Anterior cingulate cortex (tissue), 58 donors: Measurements from ENCODE around the gene TENT4A.

ENCODE experiments used
- DNase-seq, 58 donors: peaks; one replicate each; lab custom pipeline; 2025; lab: John Stamatoyannopoulos, UW

TENT4A gene

DNA sequence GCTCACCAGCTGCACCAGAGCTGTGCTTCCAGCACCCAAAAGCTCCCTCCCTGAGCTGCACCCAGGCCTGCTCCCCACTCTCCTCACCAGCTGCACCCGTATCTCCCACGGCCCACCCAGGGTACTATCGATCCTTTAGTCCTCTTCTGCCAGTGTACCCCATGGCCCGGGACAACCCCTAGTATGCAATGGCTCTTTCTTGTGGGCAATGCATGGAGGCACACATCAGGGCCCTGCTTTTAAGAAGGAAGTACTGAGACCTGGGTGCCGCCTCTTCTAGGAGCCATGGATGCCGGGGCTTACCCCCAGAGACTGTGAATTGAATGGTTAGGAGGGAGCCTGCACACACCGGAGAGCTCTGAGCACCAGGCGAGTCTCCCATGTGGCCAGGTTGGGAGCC is 49.5 kb downstream of the TENT4A start:
- DNase-seq: no peak

DNA sequence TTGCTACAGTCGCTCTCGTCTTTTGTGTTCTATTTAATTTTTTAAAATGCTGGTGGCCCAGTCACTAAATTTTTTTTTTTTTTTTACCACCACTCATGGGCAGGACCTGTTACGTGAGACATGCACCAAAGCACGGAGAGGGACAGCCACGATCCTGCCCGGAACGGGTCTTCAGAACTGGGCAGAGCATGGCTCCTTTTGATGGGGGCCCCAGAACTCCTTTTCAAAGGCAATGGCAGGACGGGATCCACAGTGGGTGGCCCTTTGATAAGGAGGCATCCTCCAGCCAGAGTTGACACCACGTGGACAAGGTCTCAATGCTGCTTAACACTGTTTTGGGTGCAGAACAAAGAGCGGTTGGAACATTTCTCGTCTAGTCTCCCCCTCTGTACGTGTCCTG is 50.0 kb downstream of the TENT4A start:
- DNase-seq: no peak

DNA sequence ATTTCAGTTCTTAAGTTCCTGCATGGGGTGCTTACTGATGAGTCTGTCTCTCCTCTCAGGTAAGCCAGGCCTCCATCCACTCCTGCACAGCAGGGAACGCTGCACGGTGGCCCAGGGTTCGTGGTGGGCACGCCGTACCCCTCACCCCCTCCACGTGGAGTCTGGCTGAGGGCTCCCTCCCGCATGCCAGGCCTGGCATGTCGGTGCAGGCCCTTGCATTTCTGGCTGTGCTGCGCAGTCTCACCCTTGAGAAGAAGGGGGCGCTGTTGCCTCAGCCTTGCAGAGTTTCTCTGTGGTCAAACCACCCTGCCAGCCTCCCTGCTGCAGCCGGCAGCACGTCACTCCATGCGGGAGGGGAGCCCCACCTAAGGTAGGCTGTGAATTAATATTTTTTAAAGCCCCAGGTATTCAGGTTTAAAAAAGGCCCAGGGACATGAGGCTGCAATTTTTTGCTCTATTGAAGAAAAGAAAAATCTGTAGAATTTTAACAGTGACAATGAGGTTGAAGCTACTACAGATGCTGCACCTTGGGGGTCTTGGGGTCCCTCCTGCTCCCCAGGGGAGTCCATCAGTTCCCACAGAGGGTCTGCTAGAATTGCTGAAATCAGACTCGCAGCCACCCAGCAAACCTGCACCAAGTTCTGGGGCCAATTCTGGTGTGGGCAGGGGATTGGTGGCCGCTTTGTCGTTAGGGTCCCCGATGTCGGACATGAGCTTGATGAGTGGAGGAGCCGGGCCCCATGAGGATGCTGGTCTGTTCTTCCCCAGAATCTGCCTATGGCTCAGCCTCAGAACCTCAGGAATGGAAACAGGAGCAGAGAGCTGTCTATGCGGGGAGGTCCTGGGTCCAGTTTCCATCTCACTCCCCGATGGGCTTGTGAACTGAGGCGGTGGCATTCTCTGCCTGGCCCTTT is 52.6 kb downstream of the TENT4A start:
- DNase-seq: peak in 56 of 58 donors; percentile 14 to 87 (median 56)

DNA sequence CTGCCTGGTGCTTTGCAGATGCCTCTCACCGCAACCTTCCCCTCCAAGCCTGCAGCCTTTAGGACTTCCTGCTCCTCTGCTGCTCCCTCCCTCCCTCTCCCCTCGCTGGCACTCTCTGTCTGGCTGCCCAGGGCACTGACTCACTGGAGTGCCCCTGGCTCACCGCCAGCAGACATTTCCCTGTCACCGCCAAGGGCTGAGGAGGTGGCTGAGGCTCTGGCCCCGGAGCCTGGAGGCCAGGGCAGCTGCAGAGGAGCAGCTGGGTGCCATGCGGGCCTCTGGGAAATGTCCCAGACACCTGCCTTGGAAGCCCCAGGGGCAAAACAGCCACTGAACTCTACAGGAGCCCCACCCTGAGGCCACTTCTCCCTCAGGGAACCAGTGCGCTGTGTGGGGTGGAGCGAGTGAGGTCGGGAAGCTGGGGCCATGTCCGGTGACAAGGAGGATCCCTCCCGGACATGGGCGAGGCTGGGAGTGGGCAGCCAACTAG is 53.4 kb downstream of the TENT4A start:
- DNase-seq: peak in 44 of 58 donors; percentile 12 to 84 (median 36)

DNA sequence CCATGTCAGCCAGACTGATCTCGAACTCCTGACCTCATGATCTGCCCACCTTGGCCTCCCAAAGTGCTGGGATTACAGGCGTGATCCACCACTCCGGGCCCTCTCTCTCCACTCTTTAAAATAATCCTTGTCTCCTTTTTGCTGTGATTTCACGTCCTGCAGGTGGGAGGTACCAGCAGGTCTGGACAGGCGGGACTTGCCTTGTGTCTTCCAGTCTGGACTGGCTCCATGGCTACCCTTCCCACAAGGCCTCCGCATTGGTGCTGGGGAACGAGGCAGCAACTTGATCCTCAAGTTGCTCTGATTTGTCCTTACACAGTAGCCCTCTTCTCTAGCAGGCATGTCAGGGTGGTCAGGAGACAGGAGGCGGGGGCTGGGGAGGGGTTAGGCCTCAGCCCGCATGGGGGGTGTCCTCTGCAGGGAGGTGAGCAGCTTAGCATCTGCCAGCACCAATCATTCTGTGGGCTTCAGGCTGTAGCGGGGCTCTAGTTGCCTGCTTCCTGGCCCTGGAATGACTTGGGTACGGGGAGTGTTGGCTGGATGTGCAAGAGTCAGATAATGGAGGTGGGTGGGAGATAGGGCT is 54.3 kb downstream of the TENT4A start:
- DNase-seq: no peak

DNA sequence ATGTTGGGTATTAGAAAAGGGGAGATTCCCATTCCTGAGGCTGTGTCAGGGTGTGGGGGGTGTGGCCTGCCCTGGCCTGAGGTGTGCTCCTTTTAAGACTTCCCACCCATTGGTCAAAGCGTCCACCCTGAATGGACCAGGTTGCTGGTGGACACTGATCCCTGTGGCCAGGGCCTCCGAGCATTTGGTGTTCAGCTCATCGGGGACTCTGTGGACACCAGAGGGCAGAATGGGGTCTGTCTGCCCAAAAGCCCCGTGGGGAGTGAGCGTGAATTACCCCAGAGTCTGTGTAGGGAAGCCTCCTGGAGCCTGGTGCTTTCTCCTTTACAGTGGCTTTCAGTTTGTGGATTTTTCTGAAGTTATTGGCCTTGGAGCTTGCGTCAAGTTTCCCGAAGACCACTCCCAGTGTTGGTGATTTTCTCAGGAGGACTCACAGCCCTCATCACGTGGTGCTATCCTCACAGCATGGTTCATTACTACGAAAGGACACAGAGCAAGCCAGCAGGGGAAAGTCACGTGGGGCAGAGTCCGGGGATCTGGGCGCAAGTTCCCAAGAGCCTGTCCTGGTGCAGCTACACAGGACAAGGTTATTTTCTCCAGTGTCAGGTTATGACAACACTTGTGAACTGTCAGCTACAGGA is 55.5 kb downstream of the TENT4A start:
- DNase-seq: no peak

DNA sequence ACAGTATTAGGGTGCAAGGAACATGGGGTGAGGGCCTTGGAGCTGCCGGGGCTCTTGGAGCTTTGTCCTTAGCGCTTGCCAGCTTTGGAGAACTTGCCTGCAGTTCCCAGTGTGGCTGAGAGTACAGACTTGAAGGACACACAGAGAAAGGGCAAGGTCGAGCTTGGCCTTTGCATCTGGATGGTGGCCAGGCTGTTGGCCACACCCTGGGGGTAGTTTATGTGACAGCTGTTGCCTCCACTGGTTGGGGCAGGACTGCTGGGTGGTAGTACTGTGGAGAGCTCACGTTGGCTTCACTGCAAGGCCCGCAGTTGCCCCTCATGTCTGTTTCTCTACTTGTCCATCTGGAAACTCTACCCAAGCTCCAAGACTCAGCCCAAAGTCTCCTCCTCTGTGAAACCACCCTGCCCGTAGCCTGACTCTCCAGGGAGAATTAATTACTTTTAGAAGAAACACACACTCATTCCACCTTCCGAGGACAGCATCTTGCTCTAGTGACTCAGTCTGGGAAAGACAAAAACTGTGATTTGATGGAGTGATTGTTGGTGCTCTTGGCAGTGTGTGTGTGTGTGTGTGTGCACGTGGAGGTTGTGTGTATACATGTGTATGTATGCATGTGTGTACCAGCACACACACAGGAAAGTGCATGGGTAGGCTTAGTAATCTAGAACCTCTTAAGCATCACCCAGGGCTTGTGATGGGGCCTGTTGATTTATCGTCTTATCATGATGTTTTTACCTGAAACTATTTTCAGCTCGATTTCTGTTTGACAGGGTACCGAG is 57.8 kb downstream of the TENT4A start:
- DNase-seq: no peak

DNA sequence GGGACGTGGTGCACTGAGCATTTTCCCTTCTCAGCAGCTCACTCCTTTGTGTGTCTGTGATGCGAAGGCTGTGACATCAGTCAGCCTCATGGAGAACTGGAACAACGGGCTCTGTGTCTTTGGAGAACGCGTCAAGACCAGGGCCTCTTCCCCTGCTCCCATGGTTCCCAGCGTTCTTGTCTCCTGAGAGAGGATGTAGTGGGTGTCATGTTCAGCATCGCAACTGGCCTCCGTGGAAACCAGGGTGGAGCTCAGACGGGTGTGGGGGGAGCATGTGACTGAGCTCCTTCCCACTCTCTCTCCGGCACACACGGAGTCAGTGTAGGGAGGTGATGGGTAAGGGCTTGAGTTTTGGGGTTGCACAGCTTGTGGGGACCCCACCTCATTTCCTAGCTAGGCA is 59.7 kb downstream of the TENT4A start:
- peak in 32 of 58 donors; percentile 8 to 61 (median 30) for DNase-seq

DNA sequence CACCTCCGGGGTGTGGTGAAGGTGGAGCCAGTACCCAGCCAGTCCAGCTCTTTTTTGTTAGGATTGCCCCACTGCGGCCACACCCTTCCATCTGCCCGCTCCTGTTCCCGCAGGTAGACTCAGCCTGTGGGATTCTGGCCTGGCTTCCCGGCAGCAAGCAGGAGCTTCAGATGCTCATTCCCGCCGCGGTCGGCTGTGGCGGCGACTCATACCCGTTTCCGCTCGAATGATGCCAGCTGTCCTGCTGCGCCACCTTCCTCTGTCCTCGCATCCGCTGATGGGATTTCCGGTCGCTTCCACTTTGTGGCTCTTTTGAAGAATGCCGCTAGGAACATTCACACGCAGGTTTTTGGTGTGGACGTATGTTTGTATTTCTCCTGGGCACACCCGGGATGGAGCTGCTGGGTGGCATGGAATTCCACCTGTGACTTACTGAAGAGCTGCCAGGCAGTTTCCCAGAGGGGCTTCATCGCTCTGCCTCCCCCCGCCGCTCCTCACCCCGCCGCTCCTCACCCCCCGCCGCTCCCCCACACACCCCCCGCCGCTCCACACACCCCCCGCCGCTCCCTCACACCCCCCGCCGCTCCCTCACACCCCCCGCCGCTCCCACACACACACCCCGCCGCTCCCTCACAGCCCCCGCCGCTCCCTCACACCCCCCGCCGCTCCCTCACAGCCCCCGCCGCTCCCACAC is 60.3 kb downstream of the TENT4A start:
- peak in 5 of 58 donors; percentile 10 to 31 (median 17) for DNase-seq

DNA sequence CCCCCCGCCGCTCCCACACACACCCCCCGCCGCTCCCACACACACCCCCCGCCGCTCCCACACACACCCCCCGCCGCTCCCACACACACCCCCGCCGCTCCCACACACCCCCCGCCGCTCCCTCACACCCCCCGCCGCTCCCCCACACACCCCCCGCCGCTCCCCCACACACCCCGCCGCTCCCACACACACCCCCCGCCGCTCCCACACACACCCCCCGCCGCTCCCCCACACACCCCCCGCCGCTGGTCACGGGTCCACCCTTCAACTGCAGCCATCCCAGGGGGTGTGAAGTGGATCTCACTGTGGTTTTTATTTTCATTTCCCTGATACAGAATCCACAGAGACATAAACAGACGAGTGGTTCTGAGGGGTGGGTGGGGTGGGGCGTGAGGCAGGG is 61.0 kb downstream of the TENT4A start:
- peak in 1 of 58 donors; percentile 17 for DNase-seq

DNA sequence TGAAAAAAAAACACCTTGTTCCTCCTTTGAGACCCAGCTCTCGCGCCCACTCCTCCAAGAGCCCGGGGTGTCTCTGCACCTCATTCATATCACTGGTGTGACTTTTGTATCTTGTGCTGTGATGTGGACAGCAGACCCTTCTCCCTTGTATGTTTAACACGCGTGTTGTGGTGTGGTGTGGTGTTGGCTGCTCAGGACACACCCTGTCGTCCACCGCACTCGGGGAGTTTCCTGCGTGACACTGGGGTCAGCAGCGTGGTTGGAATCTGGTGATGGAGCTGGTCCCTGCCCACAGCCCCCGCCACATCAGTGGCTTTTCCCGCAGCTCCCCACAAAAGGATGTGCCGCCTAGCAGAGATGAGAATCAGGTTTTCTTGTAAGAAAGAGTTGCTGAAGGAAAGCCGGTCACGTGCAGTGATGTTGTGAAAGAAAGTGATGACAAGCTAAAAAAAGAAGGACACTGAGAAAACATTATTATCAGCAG is 61.5 kb downstream of the TENT4A start:
- DNase-seq: no peak

DNA sequence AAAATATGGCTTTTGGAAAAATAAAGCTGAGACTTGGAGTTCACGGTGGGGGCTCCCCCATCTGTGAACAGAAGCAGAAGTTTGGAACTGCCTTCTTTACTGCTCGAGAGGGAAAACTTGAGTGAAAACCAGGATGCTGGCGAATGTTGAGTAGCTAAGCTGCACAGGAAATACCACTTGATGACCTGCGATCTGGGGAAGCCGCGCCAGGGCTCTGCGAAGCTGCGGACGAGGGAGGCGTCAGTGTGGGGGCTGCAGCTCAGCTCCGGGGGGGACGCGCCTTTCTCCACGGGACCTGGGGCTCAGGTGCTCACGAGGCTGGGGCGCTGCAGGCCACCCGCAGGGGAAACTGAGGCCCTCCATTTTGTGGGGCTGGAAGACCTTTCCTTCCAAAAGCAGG is 62.3 kb downstream of the TENT4A start:
- DNase-seq: no peak

DNA sequence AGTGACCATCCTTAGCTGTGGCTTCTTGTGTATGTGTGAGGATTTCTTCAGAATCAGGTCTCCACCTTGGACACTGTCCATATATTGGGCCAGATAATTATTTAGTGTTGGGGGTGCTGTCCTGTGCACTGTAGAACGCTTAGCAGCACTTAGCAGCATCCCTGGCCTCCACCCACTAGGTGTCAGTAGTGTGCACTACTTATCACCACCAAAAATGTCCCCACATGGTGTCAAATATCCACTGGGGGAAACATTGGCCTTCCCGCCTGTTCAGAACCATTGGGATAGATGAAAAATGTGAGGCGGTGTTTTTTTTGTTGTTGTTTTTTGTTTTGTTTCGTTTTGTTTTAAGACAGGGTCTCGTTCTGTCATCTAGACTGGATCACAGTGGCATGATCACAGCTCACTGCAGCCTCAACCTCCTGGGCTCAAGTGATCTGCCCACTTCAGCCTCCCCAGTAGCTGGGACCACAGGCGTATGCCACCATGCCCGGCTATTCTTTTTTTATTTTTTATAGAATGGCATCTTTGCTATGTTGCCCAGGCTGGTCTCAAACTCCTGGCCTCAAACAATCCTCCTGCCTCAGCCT is 67.7 kb downstream of the TENT4A start:
- DNase-seq: no peak

DNA sequence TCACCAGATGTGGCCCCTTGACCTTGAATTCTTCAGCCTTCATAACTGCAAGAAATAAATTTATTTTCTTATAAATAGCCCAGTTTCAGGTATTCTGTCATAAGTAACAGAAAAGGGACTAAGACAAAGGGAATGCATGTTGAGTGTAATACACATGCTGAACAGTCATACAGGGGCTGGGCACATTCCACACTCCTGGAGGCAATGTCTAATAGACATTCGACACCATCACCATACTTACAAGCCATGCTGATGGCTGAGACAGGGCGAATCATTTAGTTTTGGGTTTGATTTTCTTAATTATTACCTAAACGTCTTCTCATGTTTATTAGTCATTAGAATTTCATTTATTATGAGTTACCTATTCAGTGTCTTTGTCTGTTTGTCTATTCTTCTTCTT is 68.5 kb downstream of the TENT4A start:
- DNase-seq: no peak

DNA sequence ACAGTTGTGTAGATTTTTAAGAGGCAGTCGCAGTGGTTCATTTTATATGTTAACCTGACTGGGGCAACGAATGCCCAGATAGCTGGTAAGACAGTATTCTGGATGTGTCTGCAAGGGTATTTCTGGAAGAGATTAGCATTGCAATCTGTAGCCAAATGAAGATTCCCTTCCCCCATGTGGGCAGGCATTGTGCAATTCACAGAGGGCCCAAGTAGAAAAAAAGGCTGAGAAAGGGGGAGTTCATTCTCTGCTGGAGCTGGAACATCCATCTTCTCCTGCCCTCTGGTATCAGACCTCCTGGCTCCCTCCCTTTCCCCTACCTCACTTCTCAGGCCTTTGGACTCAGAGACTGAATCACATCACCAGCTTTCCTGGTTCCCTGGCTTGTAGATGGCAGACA is 70.6 kb downstream of the TENT4A start:
- no peak for DNase-seq

DNA sequence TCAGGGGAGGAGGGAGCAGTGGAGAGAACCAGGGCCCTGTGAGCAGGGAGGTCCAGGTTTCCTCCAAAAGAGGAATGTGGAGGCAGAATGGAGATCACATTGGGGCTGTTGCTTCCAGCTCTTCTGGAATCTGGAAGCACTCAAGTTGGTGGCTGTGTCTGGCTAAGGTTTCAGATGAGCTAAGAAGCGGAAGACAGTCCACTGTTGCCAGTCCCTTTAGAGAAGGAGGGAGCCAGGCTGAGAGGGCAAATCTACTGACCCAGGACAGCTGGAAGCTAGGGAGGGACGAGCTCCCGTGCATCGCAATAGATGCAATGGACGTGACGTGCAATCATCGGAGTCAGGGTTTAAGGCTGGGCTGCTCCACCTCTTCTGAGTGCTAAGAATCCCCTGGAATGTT is 71.2 kb downstream of the TENT4A start:
- DNase-seq: no peak

DNA sequence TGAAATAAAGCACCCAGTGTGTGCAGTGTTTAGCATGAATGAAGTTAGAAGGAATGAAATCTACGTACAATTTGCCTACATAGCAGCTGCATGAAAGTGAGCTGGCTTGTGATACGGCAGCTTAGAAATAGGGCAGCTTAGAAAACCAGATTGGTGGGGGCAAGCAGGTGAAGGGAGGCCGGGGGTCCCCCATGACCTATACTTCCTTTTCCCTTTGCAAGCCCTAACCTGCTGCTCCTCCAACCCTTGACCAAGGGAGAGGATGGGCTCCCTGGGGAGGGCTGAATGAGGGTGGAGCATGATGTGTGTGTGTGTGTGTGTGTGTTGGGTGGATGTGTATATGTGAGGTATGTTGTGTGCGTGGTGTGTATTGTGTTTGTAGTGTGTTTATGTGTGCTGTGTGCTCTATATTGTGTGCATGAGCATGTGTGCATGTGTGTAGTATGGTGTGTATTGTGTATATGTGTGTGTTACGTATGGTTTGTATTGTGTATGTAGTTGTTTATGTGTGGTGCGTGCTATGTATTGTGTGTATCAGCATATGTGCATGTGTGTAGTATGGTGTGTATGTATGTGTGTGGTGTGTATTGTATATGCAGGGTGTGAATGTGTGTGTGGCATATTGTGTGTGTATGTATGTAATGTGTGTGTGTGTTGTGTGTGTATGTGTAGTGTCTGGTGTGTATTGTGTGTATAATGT is 72.1 kb downstream of the TENT4A start:
- DNase-seq: no peak

DNA sequence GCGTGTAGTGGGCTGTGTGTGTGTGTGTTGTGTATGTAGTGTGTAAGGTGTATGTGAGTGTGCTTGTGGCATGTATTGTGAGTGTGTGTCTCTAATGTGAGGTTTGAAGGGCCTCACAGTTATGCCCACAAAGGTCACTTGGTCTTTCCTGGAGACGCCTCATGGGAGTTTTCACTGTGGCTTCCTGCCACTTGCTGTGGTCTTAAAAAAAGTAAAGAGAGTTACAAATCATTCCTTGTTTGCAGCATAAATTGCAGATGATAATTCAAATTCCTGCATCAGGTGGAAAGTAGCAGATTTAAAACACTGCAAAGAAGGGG is 72.6 kb downstream of the TENT4A start:
- no peak for DNase-seq
